Mesendoderm (in vitro differentiated cells): Measurements from ENCODE around the gene EMC1.

Experiments
- DNase-seq: peaks from one replicate; pipeline ENCODE4 v3.0.0; 2013
- H2AK5ac ChIP-seq: 2 replicates; pipeline ENCODE4 v1.6.1; 2013; ENCODE audit warnings: low read length, inconsistent platforms
- H2BK120ac ChIP-seq: 2 replicates; pipeline ENCODE4 v1.6.1; 2013; ENCODE audit warnings: low read depth, mild to moderate bottlenecking, low read length, moderate library complexity, mixed read lengths
- H2BK15ac ChIP-seq: replicated peaks from 2 replicates; pipeline ENCODE4 v1.6.1; 2013; ENCODE audit warnings: low read depth, mild to moderate bottlenecking, moderate library complexity
- H2BK5ac ChIP-seq: 2 replicates; pipeline ENCODE4 v1.6.1; 2013; ENCODE audit warnings: low read length, inconsistent platforms
- H3K18ac ChIP-seq: 2 replicates; pipeline ENCODE4 v1.6.1; 2013; ENCODE audit warnings: mild to moderate bottlenecking, low read length, mixed read lengths
- H3K23ac ChIP-seq: one replicate; pipeline ENCODE4 v1.6.1; 2013; ENCODE audit warnings: low read length
- H3K27ac ChIP-seq: 2 replicates; pipeline ENCODE4 v1.5.1; 2013; ENCODE audit warnings: low read depth, mild to moderate bottlenecking, inconsistent platforms, low read length, moderate library complexity
- H3K27me3 ChIP-seq: 2 replicates; pipeline ENCODE4 v1.6.1; 2013; ENCODE audit warnings: low read length, control low read depth, mild to moderate bottlenecking, inconsistent platforms; ENCODE audit not compliant: insufficient read depth, poor library complexity
- H3K36me3 ChIP-seq: 2 replicates; pipeline ENCODE4 v1.6.1; 2013; ENCODE audit warnings: low read length, inconsistent platforms; ENCODE audit not compliant: control insufficient read depth, insufficient read depth
- H3K4ac ChIP-seq: one replicate; pipeline ENCODE4 v1.6.1; 2013; ENCODE audit warnings: low read depth, mild to moderate bottlenecking, low read length, moderate library complexity
- H3K4me1 ChIP-seq: 2 replicates; pipeline ENCODE4 v1.6.1; 2013; ENCODE audit warnings: low read depth, low read length, inconsistent platforms; ENCODE audit not compliant: control insufficient read depth
- H3K4me2 ChIP-seq: 2 replicates; pipeline ENCODE4 v1.6.1; 2013; ENCODE audit warnings: low read length
- H3K4me3 ChIP-seq: 2 replicates; pipeline ENCODE4 v1.5.1; 2013; ENCODE audit warnings: mild to moderate bottlenecking, low read length
- H3K56ac ChIP-seq: one replicate; pipeline ENCODE4 v1.6.1; 2013; ENCODE audit warnings: low read length
- H3K79me1 ChIP-seq: 2 replicates; pipeline ENCODE4 v1.6.1; 2013; ENCODE audit warnings: low read length, inconsistent platforms
- H3K79me2 ChIP-seq: 2 replicates; pipeline ENCODE4 v1.6.1; 2013; ENCODE audit warnings: mild to moderate bottlenecking, low read length; ENCODE audit not compliant: control insufficient read depth, insufficient read depth
- H3K9ac ChIP-seq: 2 replicates; pipeline ENCODE4 v1.6.1; 2013; ENCODE audit warnings: low read length, inconsistent platforms
- H4K5ac ChIP-seq: one replicate; pipeline ENCODE4 v1.6.1; 2013; ENCODE audit warnings: low read length
- H4K8ac ChIP-seq: one replicate; pipeline ENCODE4 v1.6.1; 2013; ENCODE audit warnings: low read depth, mild to moderate bottlenecking, control low read depth, low read length, moderate library complexity
- WGBS: extraction: QIAGEN DNeasy Blood & Tissue Kit; methylation state at CpG from one replicate; pipeline ENCODE4 v1.1.7; 2013; ENCODE audit warnings: low lambda C conversion rate, missing lambda C conversion rate; ENCODE audit not compliant: insufficient coverage; ENCODE audit errors: extremely low coverage; 5-methylcytosine and 5-hydroxymethylcytosine counted together

EMC1 gene

GRCh38 chr1:19205845-19206244, 45.5 kb downstream of the EMC1 start:
- DNase-seq = no peak

GRCh38 chr1:19205403-19205802, 45.9 kb downstream of the EMC1 start:
- Histone ChIP-seq H3K56ac (no peak overlapping the region), H3K27me3 (no peaks in the 10 kb centered on the region), H3K4me2 (no peak overlapping the region), H3K4ac (no peak overlapping the region), H2AK5ac (no peak overlapping the region), H3K9ac (no peak overlapping the region), H4K8ac (no peak overlapping the region), H3K18ac (no peak overlapping the region), H4K5ac (no peak overlapping the region), H2BK120ac (no peak overlapping the region), H3K79me2 (peaks cover 86% of the 10 kb centered on the region), H2BK5ac (no peak overlapping the region), H3K4me1 (no peaks in the 10 kb centered on the region), H3K23ac (no peak overlapping the region), H3K4me3 (no peak overlapping the region), H3K27ac (no peak overlapping the region), H3K36me3 (no peaks in the 10 kb centered on the region), H2BK15ac (no peak overlapping the region), H3K79me1 (peaks cover 13% of the 10 kb centered on the region)
- no peak for DNase-seq
- WGBS = no CpG with 5 or more reads among the region's 1 CpG

More at GRCh38 chr1:19205845-19206244, 45.5 kb downstream of the EMC1 start:
- no peak overlapping the region for H3K56ac ChIP-seq
- no peak overlapping the region for H3K23ac ChIP-seq
- H3K4me1 ChIP-seq = no peaks in the 10 kb centered on the region
- WGBS = no CpG with 5 or more reads among the region's 5 CpGs
- no peak overlapping the region for H3K4ac ChIP-seq
- no peaks in the 10 kb centered on the region for H3K27me3 ChIP-seq
- H3K79me2 ChIP-seq = peaks cover 83% of the 10 kb centered on the region
- H2BK15ac ChIP-seq = no peak overlapping the region
- H3K18ac ChIP-seq = no peak overlapping the region
- H3K4me3 ChIP-seq = no peak overlapping the region
- H3K4me2 ChIP-seq = no peak overlapping the region
- no peak overlapping the region for H2AK5ac ChIP-seq
- H2BK120ac ChIP-seq = no peak overlapping the region
- H4K8ac ChIP-seq = no peak overlapping the region
- no peak overlapping the region for H3K9ac ChIP-seq
- no peak overlapping the region for H2BK5ac ChIP-seq
- H3K27ac ChIP-seq = no peak overlapping the region
- H3K79me1 ChIP-seq = peaks cover 10% of the 10 kb centered on the region
- no peak overlapping the region for H4K5ac ChIP-seq
- H3K36me3 ChIP-seq = no peaks in the 10 kb centered on the region

- no peak overlapping the region for H3K56ac ChIP-seq
- no peak overlapping the region for H3K4me3 ChIP-seq
- no peak overlapping the region for H3K23ac ChIP-seq
- no peak overlapping the region for H3K27ac ChIP-seq
- no peak overlapping the region for H2BK15ac ChIP-seq
- no peak overlapping the region for H3K9ac ChIP-seq
- H4K5ac ChIP-seq = no peak overlapping the region
- H2BK5ac ChIP-seq = no peak overlapping the region
- H3K18ac ChIP-seq = no peak overlapping the region
- DNase-seq = no peak
- H3K79me2 ChIP-seq = peaks cover 88% of the 10 kb centered on the region
- peaks cover 13% of the 10 kb centered on the region for H3K79me1 ChIP-seq
- H3K36me3 ChIP-seq = no peaks in the 10 kb centered on the region
- no CpG with 5 or more reads among the region's 6 CpGs for WGBS
- H4K8ac ChIP-seq = no peak overlapping the region
- H2AK5ac ChIP-seq = no peak overlapping the region
- H3K4me2 ChIP-seq = no peak overlapping the region
- no peak overlapping the region for H3K4ac ChIP-seq
- H3K4me1 ChIP-seq = no peaks in the 10 kb centered on the region
- H3K27me3 ChIP-seq = no peaks in the 10 kb centered on the region
- H2BK120ac ChIP-seq = no peak overlapping the region
Measured at GRCh38 chr1:19204446-19205266, 46.7 kb downstream of the EMC1 start.

DNA sequence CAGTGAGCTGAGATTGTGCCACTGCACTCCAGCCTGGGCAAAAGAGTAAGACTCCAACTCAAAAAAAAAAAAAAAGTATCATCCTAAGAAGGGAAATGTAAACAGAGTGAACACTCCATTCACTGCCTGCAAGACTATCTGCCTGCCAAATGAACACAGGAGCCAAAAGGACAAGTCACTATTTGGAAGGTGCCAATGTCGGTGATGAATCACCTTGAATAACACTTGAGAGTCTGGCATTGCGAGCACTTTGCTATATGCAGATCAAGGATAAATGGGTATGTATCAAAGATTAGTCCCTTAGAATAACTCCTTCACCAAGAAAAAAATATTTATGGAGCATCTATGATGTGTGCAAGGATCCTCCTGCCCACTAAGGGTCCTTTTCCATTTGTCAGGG, 47.9 kb downstream of the EMC1 start:
- H3K27me3 ChIP-seq = no peaks in the 10 kb centered on the region
- H3K4me1 ChIP-seq = no peaks in the 10 kb centered on the region
- no peak overlapping the region for H2BK5ac ChIP-seq
- no peak overlapping the region for H3K18ac ChIP-seq
- no peak overlapping the region for H3K4me2 ChIP-seq
- H4K8ac ChIP-seq = no peak overlapping the region
- WGBS = no CpG with 5 or more reads among the region's 2 CpGs
- H2BK15ac ChIP-seq = no peak overlapping the region
- H3K79me1 ChIP-seq = peaks cover 13% of the 10 kb centered on the region
- DNase-seq = no peak
- H2AK5ac ChIP-seq = no peak overlapping the region
- no peak overlapping the region for H3K4me3 ChIP-seq
- H4K5ac ChIP-seq = no peak overlapping the region
- no peak overlapping the region for H3K23ac ChIP-seq
- no peak overlapping the region for H3K56ac ChIP-seq
- H2BK120ac ChIP-seq = no peak overlapping the region
- H3K79me2 ChIP-seq = peaks cover 76% of the 10 kb centered on the region
- H3K4ac ChIP-seq = no peak overlapping the region
- no peaks in the 10 kb centered on the region for H3K36me3 ChIP-seq
- no peak overlapping the region for H3K9ac ChIP-seq
- H3K27ac ChIP-seq = no peak overlapping the region

DNA sequence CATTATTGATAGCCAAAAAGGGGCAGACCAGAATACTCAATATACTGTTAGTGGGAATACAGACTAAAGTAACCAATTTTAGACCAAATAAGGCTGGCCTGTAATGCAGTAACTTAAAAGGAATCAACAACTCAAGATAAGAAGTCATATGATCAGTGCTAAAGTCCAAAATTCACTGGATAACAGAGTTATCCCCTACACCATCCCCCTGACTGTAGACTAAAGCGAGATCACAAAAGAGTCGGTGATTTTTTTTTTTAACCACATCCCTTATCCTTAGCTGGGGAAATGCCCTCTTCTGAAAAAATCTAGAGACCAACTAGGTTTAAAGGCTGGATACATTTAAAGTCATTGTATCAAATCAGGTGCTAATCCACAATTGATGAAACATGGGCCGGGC, 48.9 kb downstream of the EMC1 start:
- peaks cover 66% of the 10 kb centered on the region for H3K79me2 ChIP-seq
- no peak overlapping the region for H2BK5ac ChIP-seq
- H3K4me1 ChIP-seq = no peaks in the 10 kb centered on the region
- no peak overlapping the region for H3K9ac ChIP-seq
- no CpG with 5 or more reads among the region's 3 CpGs for WGBS
- no peak overlapping the region for H2BK15ac ChIP-seq
- H2AK5ac ChIP-seq = no peak overlapping the region
- no peak overlapping the region for H3K23ac ChIP-seq
- H3K56ac ChIP-seq = no peak overlapping the region
- peaks cover 13% of the 10 kb centered on the region for H3K79me1 ChIP-seq
- no peak overlapping the region for H3K4me3 ChIP-seq
- H3K27ac ChIP-seq = no peak overlapping the region
- peaks cover 2% of the 10 kb centered on the region for H3K36me3 ChIP-seq
- H3K18ac ChIP-seq = no peak overlapping the region
- no peak for DNase-seq
- H2BK120ac ChIP-seq = no peak overlapping the region
- no peak overlapping the region for H3K4me2 ChIP-seq
- no peak overlapping the region for H4K5ac ChIP-seq
- no peak overlapping the region for H3K4ac ChIP-seq
- H4K8ac ChIP-seq = no peak overlapping the region
- H3K27me3 ChIP-seq = no peaks in the 10 kb centered on the region
